Skin epidermis (tissue), 12 donors: Measurements from ENCODE around the gene FAM3A.
"Not testable (repeated sequence)": the region's sequence is repeated elsewhere in the genome, so short reads cannot be mapped to it uniquely, and the experiment has no call there.

Experiments
- H3K27ac ChIP-seq, 21 experiments: fragments of 200-600 bp; sonication (generic) in 11 of 21; one replicate each; pipeline ENCODE4 v1.5.0; 2020; ENCODE audit warnings: mild to moderate bottlenecking in 3 of 21, inconsistent platforms in 2 of 21, moderate library complexity in 2 of 21
- H3K4me3 ChIP-seq, 7 experiments: fragments of 200-600 bp; sonication (generic) in 2 of 7; one replicate each; pipeline ENCODE4 v1.5.0; 2020; ENCODE audit warnings: inconsistent platforms in 2 of 7, mild to moderate bottlenecking in 2 of 7, moderate library complexity in 1 of 7

FAM3A gene

DNA sequence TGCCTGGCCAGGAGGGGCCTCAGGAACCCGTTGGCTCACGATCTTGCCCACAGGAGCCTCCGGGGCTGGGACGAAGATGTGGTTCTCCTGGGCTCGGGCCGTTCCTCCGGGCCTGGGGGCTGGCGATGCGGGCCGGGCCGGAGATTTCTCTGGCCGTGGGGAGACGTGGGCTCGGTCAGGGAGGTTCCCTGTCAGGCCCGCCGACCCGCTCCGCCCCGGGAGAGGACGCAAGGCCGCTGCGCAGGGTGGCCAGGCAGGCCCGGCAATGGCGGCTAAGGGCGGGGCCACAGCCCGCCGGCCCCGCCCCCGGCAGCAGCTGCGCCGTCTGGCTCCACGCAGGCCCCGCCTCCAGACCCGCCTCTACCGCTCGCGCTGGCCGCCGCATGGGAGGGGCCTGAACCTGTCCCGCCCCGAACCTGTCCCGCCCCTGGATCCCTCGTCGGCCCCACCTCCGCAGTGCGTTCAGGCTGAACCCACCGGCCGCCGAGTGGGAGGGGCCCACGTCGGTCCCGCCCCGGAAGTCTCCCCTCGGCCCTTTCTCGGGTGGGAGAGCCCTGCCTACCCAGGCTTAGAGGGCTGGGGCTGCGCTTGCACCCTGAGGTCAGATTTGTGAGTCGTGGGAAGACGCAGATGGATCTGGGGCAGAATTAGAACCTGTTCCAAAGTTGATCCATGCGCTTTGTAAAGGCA, at the start of gene FAM3A:
Gene FAM3A, minus strand, starts transcription at position 267 of the 690 bp plus-strand sequence. CDS start 460 bp downstream, outside the sequence.
- H3K27ac ChIP-seq, result peak within 1 kb of the TSS; percentile 57 to 95 (median 90)
- peak within 1 kb of the TSS; percentile 39 to 75 (median 66) for H3K4me3 ChIP-seq

DNA sequence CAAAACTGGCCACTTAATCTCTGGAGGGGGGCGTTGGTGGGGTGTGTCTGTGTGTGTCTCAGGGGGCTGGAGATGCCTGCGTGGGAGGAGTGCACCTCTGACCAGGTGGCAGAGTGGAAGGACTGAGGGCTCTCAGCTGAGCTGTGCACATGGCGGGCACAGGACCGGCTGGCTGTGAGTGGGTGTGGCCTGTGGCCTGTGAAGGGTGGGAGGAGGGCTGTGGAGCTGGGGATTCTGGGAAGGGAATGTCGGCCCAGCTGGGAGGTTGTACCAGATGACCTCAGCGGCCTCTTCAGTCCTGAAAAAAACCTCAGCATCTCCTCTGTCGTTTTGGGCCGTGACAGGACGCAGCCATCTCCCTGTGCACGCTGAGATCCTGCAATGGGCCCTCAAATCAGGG, 46.3 kb upstream of the FAM3A start:
- H3K4me3 ChIP-seq, H3K27ac ChIP-seq: not testable (repeated sequence)

DNA sequence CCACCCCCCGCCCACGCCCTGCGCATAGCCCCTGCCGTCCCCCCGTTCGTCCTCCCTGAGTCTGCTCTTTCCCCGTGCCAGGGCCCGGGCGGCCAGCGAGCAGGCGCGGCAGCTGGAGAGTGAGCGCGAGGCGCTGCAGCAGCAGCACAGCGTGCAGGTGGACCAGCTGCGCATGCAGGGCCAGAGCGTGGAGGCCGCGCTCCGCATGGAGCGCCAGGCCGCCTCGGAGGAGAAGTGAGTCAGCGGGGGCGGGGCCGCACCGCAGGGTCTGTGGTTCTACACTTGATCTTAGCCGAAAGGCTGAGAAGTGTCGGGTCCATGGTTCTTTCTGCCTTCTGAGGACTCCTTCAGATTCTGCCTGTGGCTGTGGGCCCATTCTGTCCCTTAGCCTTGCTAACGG, 44.3 kb upstream of the FAM3A start:
- not testable (repeated sequence) for H3K4me3 ChIP-seq, H3K27ac ChIP-seq

DNA sequence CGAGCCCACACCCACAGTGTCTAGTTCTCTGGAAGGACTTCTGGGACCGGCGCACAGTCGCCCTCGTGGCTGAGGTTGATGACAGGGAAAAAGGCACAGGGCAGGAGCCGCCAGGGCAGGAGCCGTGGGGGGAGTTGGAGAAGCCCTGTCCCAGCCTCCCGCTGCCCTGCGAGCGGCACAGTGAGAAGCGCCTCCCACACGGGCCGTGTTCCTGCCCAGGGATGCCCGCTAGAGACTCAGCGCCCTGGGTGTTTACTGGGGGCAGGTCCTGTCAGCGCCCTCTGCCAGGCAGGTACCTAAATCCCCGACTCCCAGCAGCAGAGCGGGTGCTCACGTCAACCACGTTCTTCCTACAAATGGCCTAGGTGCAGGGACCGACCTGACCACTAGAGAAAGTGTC, 42.9 kb upstream of the FAM3A start:
- not testable (repeated sequence) for H3K27ac ChIP-seq

GRCh38 chrX:154558060-154558690, 42.1 kb upstream of the FAM3A start:
- not testable (repeated sequence) for H3K27ac ChIP-seq, H3K4me3 ChIP-seq

More for the DNA sequence above, 42.9 kb upstream of the FAM3A start:
- H3K4me3 ChIP-seq, result not testable (repeated sequence)

GRCh38 chrX:154552112-154552806, 36.2 kb upstream of the FAM3A start:
- H3K4me3 ChIP-seq, H3K27ac ChIP-seq: not testable (repeated sequence)

DNA sequence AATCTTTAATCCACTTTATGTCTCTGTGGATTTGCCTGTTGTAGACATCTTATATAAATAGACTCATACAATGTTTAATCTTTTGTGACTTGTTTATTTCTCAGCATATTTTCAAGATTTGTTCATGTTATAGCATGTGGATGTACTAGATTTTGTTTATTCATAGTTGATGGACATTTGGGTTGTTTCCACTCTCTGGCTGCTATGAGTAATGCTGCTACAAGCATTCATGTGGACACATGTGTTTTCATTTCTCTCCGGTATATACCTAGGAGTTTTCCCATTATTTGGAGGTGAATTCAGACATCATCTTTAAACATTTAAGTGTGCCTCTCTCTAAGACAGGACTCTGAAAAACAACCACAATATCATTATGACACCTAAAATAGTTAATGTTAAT, 33.7 kb upstream of the FAM3A start:
- Histone ChIP-seq H3K4me3 (no peak overlapping the region), H3K27ac (no peak overlapping the region)

DNA sequence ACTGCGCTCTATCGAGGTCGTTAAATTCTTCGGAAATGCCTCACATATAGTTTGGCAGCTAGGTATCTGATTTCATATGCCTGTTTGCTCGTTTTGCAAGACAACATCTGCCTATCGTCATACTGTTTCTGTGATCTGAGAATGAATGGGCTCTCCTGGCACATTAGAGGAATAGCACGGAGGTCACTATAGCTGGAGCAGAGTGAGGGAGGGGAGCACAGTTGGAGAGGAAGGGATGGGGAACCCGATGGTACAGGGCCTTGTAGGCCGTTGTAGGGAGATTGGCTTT, 31.9 kb upstream of the FAM3A start:
- H3K27ac ChIP-seq, result peak overlapping the region in 20 of 21 experiments; percentile 68 to 94 (median 88)
- H3K4me3 ChIP-seq, result peak overlapping the region; percentile 50 to 70 (median 59)

- Histone ChIP-seq H3K4me3 (peak within 1 kb of the TSS; percentile 50 to 70 (median 59)), H3K27ac (peak within 1 kb of the TSS; percentile 67 to 94 (median 87))
These were observed 31.4 kb upstream of the FAM3A start, which contains the start of gene IKBKG for GRCh38 chrX:154547245-154548027. TSS of gene IKBKG (plus strand) at chrX:154547620. CDS start at chrX:154552003, 4,383 bp downstream.

DNA sequence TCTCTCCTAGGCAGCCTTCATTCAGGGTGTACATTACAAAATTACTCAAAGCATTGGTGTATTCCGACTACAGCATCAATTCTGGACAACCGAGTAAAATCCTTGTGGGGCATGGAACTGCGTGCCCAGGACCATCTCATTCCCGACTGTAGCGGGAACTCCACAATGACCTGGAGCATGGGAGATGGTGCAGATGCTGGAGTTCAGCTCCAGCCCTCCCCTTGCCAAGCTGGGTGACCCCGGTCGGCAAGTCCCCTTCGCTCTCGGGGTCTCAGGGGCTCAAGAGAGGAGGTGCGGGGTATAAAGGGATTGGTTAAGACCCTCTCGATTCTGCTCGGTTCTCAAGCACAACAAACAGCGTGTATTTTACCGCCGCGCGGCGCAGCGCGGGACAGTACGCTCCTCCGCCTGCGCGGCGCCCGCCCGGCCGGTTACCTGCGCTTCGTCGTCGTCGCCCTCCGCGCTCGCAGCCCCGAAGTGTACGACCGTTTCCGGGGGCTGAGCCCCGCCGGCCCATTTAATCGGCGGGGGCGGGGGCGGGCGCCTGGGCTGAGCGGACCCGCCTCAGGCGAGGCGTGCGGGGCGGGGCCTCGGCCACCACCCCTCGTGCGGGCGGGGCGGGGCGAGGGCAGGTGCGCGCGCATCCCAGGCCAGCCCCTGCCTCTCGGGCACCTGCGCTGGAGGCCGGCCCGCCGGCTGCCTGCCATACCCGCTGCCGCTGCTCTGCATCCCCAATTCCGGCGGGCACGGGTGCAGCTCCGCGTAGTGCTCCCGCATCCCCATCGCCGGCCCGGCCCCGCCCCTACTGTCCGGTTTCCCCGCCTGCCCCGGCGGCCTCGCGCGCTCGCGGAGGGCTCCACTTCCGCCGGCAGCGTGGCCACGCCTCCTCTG, 30.6 kb upstream of the FAM3A start, which contains the start of gene G6PD:
Gene G6PD, minus strand, starts transcription at position 493 of the 891 bp plus-strand sequence. CDS start 691 bp downstream, outside the sequence.
- Histone ChIP-seq H3K27ac (peak within 1 kb of the TSS; percentile 67 to 94 (median 87)), H3K4me3 (peak within 1 kb of the TSS; percentile 50 to 70 (median 59))

DNA sequence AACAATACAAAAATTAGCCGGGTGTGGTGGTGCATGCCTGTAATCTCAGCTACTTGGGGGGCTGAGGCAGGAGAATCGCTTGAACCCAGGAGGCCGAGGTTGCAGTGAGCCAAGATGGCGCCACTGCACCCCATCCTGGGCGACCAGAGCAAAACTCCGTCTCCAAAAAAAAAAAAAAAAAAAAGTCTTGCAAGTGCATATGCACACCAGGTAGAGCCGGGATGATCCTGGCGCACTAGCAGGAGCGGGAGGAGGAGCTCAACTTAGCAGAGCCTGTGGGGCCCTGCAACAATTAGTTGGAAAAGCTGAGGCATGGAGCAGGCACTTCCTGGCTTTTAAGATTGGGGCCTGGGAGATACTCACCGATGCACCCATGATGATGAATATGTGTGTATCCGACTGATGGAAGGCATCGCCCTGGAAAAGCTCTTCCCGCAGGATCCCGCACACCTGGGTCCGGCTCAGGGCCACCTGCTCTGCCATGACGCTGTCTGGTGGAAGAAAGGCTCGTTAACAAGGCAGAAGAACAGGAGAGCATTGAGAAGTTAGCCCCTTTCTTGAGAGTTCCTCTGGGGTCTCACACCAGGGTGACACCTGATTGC, 29.7 kb upstream of the FAM3A start:
- Histone ChIP-seq H3K4me3 (peak overlapping the region in 6 of 7 experiments; percentile 53 to 70 (median 60)), H3K27ac (peak overlapping the region in 5 of 21 experiments; percentile 74 to 94 (median 87))

GRCh38 chrX:154542723-154543424, 26.8 kb upstream of the FAM3A start:
- H3K4me3 ChIP-seq, result no peak overlapping the region
- H3K27ac ChIP-seq, result peak overlapping the region in 20 of 21 experiments; percentile 6 to 83 (median 69)

GRCh38 chrX:154541896-154542722, 26.1 kb upstream of the FAM3A start:
- Histone ChIP-seq H3K4me3 (no peak overlapping the region), H3K27ac (peak overlapping the region in 20 of 21 experiments; percentile 50 to 83 (median 69))

DNA sequence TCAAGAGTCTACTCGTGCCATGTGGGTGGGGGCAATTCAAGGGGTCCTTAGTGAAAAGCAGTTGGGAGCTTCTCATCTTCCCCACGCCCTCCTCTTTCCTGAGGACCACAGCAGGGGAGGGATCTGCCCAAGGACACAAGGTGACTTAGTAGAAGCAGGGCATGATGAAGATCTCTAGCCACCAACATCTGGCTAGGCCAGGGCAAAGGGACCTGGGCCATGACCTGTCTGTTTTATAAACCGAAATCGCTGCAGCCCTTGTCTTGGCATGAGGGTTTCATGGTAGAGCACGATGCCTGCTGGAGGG, 25.5 kb upstream of the FAM3A start:
- Histone ChIP-seq H3K4me3 (no peak overlapping the region), H3K27ac (peak overlapping the region in 20 of 21 experiments; percentile 50 to 83 (median 69))

DNA sequence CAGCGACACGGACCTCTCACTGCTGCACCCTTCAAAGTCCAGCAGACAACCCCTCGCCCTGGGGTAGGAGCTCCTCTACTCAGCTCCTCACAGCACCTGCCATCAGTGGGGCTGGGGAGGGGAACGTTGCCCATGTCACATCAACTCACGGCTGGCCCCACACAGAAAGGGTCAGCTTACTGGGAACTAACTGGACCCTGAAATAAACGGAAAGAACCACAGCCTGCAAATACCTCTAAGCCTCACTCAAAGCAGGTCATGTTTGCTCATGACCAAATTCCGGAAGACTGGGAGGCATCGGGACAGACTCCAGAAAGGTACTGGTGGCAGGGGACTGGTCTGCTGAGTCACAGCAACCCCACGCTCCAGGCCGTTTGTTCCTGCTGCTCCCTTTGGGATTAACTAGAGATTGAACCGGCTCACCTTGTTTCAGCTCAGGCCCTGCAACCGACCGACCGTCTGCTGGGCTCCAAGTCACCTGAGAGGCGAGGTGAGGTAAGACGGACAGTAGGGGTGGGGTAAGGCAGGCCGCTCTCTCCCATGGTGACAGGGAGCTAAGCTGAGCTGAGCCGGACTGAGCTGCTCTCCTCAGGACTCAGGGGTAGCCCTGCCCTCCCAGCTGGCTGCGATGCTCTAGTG, 25.0 kb upstream of the FAM3A start:
- H3K27ac ChIP-seq, result peak overlapping the region in 19 of 21 experiments; percentile 59 to 83 (median 71)
- H3K4me3 ChIP-seq, result no peak overlapping the region

GRCh38 chrX:154540365-154540764, 24.3 kb upstream of the FAM3A start:
- peak overlapping the region in 2 of 21 experiments; percentile 63 to 66 for H3K27ac ChIP-seq
- H3K4me3 ChIP-seq, result not testable (repeated sequence)
